ENCODE data around the gene MAPT.

DNA sequence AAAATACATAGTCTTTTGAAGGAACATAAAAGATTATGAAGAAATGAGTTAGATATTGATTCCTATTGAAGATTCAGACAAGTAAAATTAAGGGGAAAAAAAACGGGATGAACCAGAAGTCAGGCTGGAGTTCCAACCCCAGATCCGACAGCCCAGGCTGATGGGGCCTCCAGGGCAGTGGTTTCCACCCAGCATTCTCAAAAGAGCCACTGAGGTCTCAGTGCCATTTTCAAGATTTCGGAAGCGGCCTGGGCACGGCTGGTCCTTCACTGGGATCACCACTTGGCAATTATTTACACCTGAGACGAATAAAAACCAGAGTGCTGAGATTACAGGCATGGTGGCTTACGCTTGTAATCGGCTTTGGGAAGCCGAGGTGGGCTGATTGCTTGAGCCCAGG is 114.2 kb downstream of the MAPT start:
- TF ChIP-seq CTCF (IDR thresholded peaks at IDR 0.05), result no peak
- TF ChIP-seq POLR2A (IDR thresholded peaks at IDR 0.05), result no peak

All from testis (tissue), 2 donors.